Hematopoietic multipotent progenitor cell treated with erythropoietin and hydrocortisone succinate and interleukin-3 and kit ligand, for 17 days (in vitro differentiated cells): ENCODE results near the gene PPME1.
"Not testable (repeated sequence)": the region's sequence is repeated elsewhere in the genome, so short reads cannot be mapped to it uniquely, and the experiment has no call there.

Experiments
- DNase-seq: peaks from one replicate; pipeline ENCODE4 v3.0.0-alpha.2; 2015; ENCODE audit warnings: low spot score

PPME1 gene

GRCh38 chr11:74170694-74171629 lies at the start of gene PPME1, which contains the start of gene C2CD3:
PPME1 (plus strand) TSS chr11:74171289; CDS start chr11:74171422, 133 bp downstream.
C2CD3 (minus strand) TSS chr11:74171002; CDS start chr11:74170792, 210 bp downstream.
- peak; percentile 99 for DNase-seq

GRCh38 chr11:74121804-74122203 lies 49.3 kb upstream of the PPME1 start:
- no peak for DNase-seq

GRCh38 chr11:74123008-74123448 lies 48.1 kb upstream of the PPME1 start:
- DNase-seq: no peak

GRCh38 chr11:74129121-74129520 lies 42.0 kb upstream of the PPME1 start:
- not testable (repeated sequence) for DNase-seq

- no peak for DNase-seq
These were observed 38.3 kb upstream of the PPME1 start for GRCh38 chr11:74132833-74133232.

GRCh38 chr11:74133436-74133835 lies 37.7 kb upstream of the PPME1 start:
- no peak for DNase-seq

- no peak for DNase-seq
These were observed 36.4 kb upstream of the PPME1 start for GRCh38 chr11:74134661-74135060.

GRCh38 chr11:74135127-74135840 lies 35.8 kb upstream of the PPME1 start:
- no peak for DNase-seq

- DNase-seq: no peak
These were observed 33.1 kb upstream of the PPME1 start for GRCh38 chr11:74138021-74138420.

GRCh38 chr11:74138572-74138971 lies 32.5 kb upstream of the PPME1 start:
- peak; percentile 27 for DNase-seq

- DNase-seq: no peak
These were observed 31.8 kb upstream of the PPME1 start for GRCh38 chr11:74139151-74139918.

GRCh38 chr11:74139919-74140431 lies 31.1 kb upstream of the PPME1 start:
- DNase-seq: not testable (repeated sequence)

GRCh38 chr11:74141241-74141695 lies 29.8 kb upstream of the PPME1 start:
- DNase-seq: no peak

GRCh38 chr11:74141908-74142307 lies 29.2 kb upstream of the PPME1 start:
- DNase-seq: no peak

GRCh38 chr11:74142624-74143023 lies 28.5 kb upstream of the PPME1 start:
- DNase-seq: no peak

- DNase-seq: no peak
These were observed 26.5 kb upstream of the PPME1 start for GRCh38 chr11:74144592-74144991.

GRCh38 chr11:74147199-74147929 lies 23.7 kb upstream of the PPME1 start:
- no peak for DNase-seq

- DNase-seq: no peak
These were observed 17.9 kb upstream of the PPME1 start for GRCh38 chr11:74153224-74153623.

- no peak for DNase-seq
These were observed 16.3 kb upstream of the PPME1 start for GRCh38 chr11:74154620-74155281.

GRCh38 chr11:74157169-74157568 lies 13.9 kb upstream of the PPME1 start:
- no peak for DNase-seq

GRCh38 chr11:74159642-74160041 lies 11.4 kb upstream of the PPME1 start:
- DNase-seq: no peak
